HepG2 (cell line): Measurements from ENCODE around the gene FURIN. TPM values are rescaled to one million over a fixed set of nuclear protein-coding genes. Genes with fewer than 3 reads are reported as not detected.

Experiments used
- BCL6 ChIP-seq: IDR thresholded peaks from 2 replicates; pipeline ENCODE4 v1.6.1; 2016; ENCODE audit warnings: missing genetic modification reagents, missing compliant biosample characterization
- KDM2A ChIP-seq: sonication (generic); formaldehyde crosslinking; IDR thresholded peaks from 2 replicates; pipeline ENCODE4 v1.4.0; 2020; ENCODE audit warnings: low read depth, missing genetic modification reagents, borderline replicate concordance
- RBM39 ChIP-seq: fragments of 200-400 bp; formaldehyde crosslinking; IDR thresholded peaks from one replicate; pipeline ENCODE4 v1.6.1; 2018; ENCODE audit warnings: antibody characterized with exemption, mild to moderate bottlenecking, low read depth, low read length; ENCODE audit not compliant: poor library complexity, severe bottlenecking
- RXRB ChIP-seq: IDR thresholded peaks from 2 replicates; pipeline ENCODE4 v1.6.1; 2016; ENCODE audit warnings: borderline replicate concordance, missing genetic modification reagents, missing compliant biosample characterization
- STAG1 ChIP-seq: sonication (generic); formaldehyde crosslinking; IDR thresholded peaks from 2 replicates; pipeline ENCODE4 v1.4.0; 2020; ENCODE audit warnings: missing genetic modification reagents
- TBX2 ChIP-seq: sonication (generic); formaldehyde crosslinking; IDR thresholded peaks from 2 replicates; pipeline ENCODE4 v1.5.0; 2020; ENCODE audit warnings: missing genetic modification reagents, mild to moderate bottlenecking, borderline replicate concordance
- ZBTB7B ChIP-seq: sonication (generic); formaldehyde crosslinking; IDR thresholded peaks from 2 replicates; pipeline ENCODE4 v1.4.0; 2020; ENCODE audit warnings: missing genetic modification reagents
- ZFX ChIP-seq: sonication (generic); formaldehyde crosslinking; IDR thresholded peaks from 2 replicates; pipeline ENCODE4 v1.4.0; 2020; ENCODE audit warnings: mild to moderate bottlenecking, low read depth, missing genetic modification reagents, moderate library complexity
- ZNF687 ChIP-seq: sonication (generic); formaldehyde crosslinking; IDR thresholded peaks from 2 replicates; pipeline ENCODE4 v1.5.1; 2020; ENCODE audit warnings: mild to moderate bottlenecking, missing genetic modification reagents, moderate library complexity
- ZZZ3 ChIP-seq: sonication (generic); formaldehyde crosslinking; IDR thresholded peaks from 2 replicates; pipeline ENCODE4 v1.4.0; 2020; ENCODE audit warnings: missing genetic modification reagents, mild to moderate bottlenecking, borderline replicate concordance
- polyA plus RNA-seq, 8 experiments: library from polyadenylated mRNA; depleted of rRNA in 3 of 8; stranded (reverse) in 7 of 8; unstranded in 1 of 8; fragments of >200 nt; fragmentation: Illumina TruSeq in 4 of 8; extraction: Trizol in 4 of 8; gene quantifications; 2 replicates each; pipeline versions ENCODE4 v1.2.1 to v1.2.3, GENCODE V29; 2011 to 2016; ENCODE audit warnings: low read depth in 4 of 8, missing spikeins in 1 of 8, mixed read lengths in 1 of 8; ENCODE audit not compliant: insufficient read depth in 1 of 8
- total RNA-seq, 5 experiments: library from RNA; depleted of rRNA; stranded (reverse); fragments of >200 nt; fragmentation: Illumina TruSeq; extraction: Trizol; gene quantifications; 2 replicates each; pipeline ENCODE4 v1.2.3, GENCODE V29; 2016; ENCODE audit warnings: low read depth in 1 of 5
- TF ChIP-seq, protein P1 (sequence below): sonication (generic); formaldehyde crosslinking; IDR thresholded peaks from 2 replicates; pipeline ENCODE4 v1.5.1; 2020; ENCODE audit warnings: missing genetic modification reagents, mild to moderate bottlenecking, borderline replicate concordance
- TF ChIP-seq, protein P2 (sequence below): sonication (generic); formaldehyde crosslinking; IDR thresholded peaks from 2 replicates; pipeline ENCODE4 v1.5.0; 2020; ENCODE audit warnings: mild to moderate bottlenecking, missing genetic modification reagents, moderate library complexity

Gene FURIN
- total and polyA plus RNA-seq, 2 of the 13 experiments (the other 11 are each of a cell fraction or from before 2014, with no cell fraction given), result 15.2 to 17.4 TPM

DNA sequence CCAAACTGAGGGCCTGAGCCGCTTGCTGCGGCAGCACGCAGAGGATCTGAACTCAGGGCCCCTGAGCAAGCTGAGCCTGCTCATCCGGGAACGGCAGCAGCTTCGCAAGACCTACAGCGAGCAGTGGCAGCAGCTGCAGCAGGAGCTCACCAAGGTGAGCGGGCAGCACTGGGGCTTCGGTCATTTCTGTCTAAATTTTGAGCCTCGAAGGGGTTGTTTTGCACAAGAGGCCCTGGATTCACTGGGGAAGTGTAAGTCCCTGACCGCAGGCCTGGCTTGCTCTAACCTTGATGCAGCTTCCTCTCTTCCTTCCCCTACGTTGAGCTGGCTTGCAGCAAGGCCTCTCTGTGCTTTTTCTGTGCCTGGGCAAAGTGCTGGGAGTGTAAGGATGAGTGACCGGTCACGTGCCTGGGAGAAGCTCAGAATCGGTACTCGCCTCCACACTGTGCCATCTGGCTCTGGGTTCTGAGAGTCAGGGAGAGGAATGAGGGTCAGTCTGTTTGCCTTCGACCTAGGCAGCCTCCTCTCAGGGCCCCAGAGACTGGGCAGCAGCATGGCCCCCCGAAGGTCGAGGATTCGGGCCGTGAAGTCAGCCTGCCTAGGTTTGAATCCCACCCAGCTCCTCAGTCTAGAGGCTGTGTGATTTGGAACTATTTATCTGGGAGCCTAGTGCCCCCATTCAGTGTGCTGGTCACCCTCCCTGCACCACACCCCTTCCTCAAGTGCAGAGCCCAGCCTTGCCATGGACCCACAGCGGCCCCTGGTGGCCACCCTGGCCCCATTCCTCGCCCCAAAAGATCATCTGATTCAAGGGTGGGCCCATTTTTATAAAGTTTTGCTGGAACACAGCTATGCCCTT, 17.3 kb downstream of the FURIN start (continued):
- TF ChIP-seq ZNF687 (CRISPR knock-in tag) (peak; percentile 49), RBM39 (peak; percentile 50), ZBTB7B (peak; percentile 53; the same call in 1 of the 2 replicates), ZZZ3 (no peak), RXRB (CRISPR knock-in tag) (0 out of 2 replicates have a peak, but pooled peaks have one; percentile 22), KDM2A (CRISPR knock-in tag) (peak; percentile 33; the same call in 1 of the 2 replicates), BCL6 (peak; percentile 58; the same call in 1 of the 2 replicates), STAG1 (peak; percentile 98), ZFX (CRISPR knock-in tag) (peak; percentile 28), TBX2 (CRISPR knock-in tag) (no peak)
- TF ChIP-seq, protein P1, sequence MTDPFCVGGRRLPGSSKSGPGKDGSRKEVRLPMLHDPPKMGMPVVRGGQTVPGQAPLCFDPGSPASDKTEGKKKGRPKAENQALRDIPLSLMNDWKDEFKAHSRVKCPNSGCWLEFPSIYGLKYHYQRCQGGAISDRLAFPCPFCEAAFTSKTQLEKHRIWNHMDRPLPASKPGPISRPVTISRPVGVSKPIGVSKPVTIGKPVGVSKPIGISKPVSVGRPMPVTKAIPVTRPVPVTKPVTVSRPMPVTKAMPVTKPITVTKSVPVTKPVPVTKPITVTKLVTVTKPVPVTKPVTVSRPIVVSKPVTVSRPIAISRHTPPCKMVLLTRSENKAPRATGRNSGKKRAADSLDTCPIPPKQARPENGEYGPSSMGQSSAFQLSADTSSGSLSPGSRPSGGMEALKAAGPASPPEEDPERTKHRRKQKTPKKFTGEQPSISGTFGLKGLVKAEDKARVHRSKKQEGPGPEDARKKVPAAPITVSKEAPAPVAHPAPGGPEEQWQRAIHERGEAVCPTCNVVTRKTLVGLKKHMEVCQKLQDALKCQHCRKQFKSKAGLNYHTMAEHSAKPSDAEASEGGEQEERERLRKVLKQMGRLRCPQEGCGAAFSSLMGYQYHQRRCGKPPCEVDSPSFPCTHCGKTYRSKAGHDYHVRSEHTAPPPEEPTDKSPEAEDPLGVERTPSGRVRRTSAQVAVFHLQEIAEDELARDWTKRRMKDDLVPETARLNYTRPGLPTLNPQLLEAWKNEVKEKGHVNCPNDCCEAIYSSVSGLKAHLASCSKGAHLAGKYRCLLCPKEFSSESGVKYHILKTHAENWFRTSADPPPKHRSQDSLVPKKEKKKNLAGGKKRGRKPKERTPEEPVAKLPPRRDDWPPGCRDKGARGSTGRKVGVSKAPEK (CRISPR knock-in tag), result peak; percentile 66; the same call in 1 of the 2 replicates
- TF ChIP-seq, protein P2, sequence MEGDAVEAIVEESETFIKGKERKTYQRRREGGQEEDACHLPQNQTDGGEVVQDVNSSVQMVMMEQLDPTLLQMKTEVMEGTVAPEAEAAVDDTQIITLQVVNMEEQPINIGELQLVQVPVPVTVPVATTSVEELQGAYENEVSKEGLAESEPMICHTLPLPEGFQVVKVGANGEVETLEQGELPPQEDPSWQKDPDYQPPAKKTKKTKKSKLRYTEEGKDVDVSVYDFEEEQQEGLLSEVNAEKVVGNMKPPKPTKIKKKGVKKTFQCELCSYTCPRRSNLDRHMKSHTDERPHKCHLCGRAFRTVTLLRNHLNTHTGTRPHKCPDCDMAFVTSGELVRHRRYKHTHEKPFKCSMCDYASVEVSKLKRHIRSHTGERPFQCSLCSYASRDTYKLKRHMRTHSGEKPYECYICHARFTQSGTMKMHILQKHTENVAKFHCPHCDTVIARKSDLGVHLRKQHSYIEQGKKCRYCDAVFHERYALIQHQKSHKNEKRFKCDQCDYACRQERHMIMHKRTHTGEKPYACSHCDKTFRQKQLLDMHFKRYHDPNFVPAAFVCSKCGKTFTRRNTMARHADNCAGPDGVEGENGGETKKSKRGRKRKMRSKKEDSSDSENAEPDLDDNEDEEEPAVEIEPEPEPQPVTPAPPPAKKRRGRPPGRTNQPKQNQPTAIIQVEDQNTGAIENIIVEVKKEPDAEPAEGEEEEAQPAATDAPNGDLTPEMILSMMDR (CRISPR knock-in tag), result peak; percentile 94
